D341Med (cell line): ENCODE results near the gene OTOS.

Experiments
- DNase-seq: peaks from one replicate; pipeline ENCODE4 v3.0.0; 2012; ENCODE audit warnings: low spot score

Gene OTOS

DNA sequence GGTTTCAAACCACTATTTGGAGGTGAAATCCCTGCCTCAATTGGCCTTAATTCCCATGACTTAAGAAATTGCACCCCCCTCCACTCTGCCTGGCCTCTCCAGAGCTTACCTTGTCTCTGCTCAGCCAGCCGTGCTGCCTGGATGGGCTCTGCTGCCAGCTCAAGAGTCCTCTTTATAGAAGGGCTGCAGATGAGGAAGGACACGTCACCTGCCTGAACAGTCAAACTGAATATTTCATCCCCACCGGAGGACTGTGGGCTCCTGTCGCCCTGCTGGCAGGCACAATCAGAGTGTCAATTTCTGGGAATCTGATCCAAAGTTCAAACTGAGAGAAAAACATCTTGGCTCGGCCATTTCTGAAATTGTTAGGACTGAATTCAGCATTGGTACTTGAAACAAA, at the start of gene OTOS:
TSS of gene OTOS (minus strand) at position 148 of the 400 bp plus-strand sequence. CDS start 332 bp downstream, outside the sequence.
- DNase-seq: no peak

DNA sequence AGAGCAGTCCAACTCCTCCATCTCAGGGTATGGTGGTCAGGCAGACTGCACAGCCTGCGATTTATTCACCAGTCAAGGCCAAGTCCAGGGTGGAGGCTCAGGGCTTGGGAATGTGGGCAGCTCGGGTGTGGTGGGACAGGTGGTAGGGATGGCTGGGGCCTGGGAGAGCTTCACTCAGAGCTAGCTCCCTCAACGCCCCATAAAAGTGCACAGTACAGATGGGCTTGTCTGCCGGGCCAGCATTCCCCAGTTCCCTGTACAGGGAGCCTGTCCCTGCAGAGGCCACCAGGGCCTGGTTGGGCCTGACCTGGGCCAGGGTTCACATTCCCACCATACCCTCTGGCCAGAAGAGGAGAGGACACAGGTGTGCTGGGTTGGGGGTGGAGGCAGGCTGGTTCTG, 49.2 kb upstream of the OTOS start:
- peak; percentile 4 for DNase-seq

DNA sequence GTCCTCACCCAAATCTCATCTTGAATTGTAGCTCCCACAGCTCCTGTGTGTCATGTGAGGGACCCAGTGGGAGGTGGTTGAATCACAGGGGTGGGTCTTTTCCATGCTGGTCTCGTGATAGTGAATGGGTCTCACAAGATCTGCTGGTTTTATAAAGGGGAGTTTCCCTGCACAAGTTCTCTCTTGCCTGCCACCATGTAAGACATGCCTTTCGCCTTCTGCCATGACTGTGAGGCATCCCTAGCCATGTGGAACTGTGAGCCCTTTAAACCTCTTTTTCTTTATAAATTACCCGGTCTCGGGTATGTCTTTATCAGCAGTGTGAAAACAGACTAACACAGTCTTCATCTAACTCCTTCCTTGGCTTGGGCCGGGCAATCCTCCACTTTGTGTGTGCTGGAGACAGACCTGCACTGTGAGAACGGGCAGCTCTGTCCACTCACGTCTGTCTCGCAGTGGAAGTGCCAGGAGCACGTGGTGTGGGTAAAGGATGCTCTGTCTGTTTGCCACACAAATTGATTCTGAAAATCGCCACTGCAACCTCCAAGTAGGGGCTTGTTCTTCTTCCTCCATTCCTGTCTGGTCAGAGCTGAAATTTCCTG, 47.6 kb upstream of the OTOS start:
- DNase-seq: no peak

DNA sequence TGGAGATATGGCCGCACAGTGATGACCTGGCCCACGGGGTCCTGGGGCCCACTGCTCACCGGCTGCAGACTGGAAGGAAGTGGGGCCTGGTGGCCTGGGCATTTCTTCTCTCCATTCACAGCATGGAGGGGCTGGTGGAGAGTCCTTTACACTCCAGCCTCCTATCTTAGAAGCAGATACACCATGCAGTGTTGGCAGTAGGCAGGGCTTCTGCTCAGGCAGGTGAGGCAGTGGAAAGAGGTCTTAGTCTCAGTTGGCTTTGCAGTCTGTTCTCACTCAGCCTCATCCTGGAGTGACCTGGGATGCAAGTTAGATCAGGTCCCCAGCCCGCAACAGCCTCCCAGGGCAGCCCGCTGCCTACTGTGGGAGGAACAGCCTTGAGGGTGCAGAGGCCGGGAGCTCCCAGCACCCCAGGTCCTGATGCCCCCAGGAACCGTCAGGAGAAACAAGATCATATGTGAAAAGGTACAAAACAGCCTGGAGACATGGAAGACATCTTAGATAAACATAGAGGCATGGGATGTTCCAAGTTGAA, 45.8 kb upstream of the OTOS start:
- DNase-seq: no peak

DNA sequence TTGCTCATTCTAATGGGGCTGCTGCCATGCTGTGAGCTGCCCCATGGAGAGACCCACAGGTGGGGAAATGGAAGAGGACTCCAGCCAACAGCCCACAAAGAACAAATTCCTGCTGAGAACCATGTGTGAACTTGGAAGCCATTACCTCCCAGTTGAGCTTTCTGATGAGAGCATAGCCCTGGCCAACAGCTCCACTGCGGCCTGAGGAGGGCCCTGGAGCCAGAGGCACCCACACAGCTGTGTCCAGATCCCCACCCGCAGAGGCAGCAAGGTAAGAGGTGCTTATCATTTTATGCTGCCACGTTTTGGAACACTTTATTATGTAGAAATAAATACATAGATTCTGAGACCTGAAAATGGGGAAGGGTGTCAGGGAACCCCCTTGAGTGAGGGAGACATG, 44.2 kb upstream of the OTOS start:
- DNase-seq: no peak

DNA sequence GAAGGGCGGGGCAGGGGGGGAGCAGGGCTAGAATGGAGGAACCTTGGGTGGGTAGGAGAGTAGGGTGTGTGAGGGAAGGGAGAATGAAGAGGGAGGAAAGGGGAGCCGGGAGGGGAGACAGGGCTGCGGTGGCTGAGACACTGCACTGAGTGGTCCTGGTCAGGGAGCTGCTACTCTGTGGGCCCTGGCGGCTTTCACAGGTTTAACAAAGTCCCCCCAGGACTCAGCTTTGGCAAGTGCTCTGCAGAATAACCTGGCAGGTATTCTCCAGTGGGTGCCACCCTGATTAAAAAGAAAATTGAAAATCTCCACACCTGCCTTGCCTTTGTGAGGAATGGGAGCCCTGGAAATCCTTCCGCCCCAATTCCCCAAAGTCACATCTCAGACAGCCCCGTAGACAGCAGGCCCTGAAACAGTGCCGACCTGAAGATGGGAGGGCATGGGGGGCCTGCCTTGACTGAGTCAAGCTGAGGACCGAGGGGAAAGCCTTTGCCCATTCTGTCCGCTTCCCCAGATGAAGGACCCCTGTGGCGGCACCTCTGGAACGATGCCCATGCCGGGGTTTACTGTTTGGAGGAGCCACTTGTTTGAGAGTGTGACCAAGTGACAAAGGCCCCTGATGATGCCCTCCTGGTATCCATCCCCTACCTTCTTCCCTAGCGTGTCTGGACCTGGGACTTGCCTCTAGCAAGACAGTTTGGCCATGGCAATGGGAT, 43.6 kb upstream of the OTOS start:
- no peak for DNase-seq

DNA sequence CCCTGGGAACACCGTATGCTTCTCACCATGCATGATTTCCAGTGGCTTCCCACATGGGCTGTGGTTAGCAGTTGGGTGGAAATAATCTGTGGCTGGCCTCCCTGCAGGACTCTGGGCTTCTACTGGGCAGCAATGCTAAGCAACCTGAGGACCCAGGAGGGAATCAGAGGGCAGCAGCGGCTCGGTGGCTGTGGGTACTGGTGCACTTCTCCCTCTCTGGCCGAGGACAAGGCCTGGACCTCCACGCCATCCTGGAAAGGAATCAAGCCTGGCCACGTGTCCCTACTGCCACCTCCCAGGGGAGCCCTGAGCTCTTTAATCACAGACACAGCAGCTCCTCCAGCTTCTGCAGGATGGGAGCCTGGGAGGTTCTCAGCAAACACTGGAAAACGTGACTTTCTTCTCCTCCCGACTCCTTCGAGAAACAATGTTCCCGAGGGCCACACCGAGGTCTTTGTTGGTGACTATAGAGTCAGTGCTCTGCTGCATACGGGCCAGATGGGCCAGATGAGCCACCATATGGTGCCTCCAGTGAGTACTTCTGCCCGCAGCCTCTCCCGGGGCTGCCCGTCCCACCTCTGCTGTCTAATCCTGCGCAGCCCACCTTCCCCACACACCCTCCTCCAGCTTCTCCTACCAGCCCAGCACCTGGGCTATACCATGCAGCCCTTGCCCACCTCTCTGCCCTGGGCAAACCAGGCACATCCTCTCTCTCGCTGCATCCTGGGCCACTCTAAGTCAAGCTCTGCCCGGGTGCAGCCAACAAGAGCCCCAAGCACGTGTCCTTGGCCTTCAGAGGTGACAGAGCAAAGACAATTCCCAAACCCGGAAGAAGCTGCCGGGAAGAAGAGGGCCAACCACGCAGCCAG, 42.8 kb upstream of the OTOS start:
- no peak for DNase-seq

DNA sequence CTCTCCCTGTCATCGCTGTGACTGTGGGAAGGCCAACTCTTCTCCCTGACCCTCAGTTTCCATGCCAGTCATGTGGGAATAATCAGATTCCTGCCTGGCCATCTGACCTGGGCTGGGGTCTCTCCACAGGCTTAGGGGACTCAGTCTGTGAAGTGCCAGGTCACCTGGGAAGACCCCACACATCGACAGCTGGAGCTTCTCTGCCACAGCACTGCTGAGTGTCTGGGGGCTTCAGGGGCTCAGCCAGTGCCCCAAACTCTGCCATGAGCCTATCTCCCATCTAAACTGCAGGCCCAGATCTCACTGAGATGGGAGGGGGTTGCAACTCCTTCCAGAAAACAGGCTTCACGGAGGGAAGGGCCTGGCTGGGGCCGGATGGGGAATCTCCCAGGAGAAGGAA, 42.0 kb upstream of the OTOS start:
- DNase-seq: no peak

DNA sequence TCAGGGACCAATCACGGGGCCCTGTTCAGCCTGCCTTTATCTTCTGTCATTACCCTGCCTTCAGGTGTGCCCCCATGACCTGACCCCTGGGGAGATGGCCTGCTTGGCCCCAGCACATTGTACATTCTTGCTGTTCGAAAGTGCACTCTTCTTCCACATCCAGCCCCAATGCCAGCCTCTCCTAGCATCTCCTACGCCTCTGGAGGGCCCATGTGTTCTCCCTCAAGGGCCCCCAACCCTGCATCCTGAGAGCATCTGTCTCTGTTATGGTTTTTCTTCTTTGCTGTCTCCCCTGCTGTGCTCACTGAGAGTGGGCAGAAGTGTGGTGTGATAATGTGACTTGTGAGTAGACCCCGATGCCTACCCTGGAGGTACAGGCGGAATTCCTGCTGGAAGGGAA, 41.5 kb upstream of the OTOS start:
- DNase-seq: no peak

DNA sequence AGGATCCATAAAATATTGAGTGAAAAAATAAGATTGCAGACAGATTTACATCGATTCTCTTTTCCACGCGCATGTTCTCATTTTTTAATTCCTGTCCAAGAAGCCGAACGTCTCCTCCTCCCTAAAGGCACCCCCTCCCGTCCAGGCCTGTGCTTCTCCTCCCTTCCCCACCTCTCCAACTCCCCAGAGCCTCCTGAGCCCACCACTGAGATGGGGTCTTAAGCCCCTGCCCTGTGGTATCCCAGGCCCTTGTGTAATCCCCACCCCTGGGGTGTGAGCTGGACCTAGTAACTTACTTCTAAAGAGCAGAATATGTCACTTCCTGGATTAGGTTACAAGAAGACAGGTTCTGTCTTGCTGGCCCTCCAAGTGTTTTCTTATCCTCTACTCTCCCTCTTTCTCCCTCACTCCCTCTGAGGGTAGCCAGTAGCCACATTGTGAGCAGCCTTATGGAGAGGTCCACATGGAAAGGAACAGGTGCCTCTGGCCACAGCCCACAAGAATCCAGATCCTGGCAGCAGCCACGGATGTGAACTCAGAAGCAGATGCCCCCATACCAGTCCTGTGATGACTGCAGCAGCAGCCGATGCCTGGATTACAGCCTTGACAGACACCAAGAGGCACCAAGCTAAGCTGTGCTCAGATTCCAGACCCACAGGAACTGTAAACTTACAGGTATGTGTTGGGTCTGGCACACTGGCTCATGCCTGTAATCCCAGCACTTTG, 39.6 kb upstream of the OTOS start:
- no peak for DNase-seq

DNA sequence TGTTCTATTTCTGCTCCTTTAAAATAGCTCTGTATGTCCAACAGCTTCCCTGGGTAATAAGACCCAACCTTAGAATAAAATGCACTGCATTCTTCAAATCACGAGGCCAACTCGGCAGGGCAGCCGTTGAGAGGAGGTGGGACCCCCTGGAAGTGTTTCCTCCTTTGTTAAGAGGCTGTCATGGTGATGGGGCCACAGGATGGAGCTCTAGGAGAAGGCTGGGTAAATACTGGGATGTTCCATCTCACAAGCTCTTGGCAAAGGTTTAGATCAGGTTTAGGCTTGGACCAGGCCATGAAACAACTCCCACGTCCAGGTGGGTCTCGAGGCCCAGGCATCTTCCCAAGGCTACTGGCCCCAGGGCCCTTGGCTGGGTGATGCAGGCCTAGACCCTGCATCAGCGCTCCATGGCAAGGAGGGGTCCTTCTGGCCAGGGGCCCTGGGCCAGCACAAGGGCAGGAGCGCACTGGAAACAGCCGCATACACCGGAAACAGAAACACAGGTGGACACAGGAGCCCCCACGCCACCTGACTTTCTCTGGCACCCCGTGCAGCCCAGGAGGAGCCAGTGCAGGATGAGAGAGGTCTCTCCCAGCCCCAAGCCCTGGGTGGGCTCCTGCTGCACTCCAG, 38.8 kb upstream of the OTOS start:
- DNase-seq: no peak

DNA sequence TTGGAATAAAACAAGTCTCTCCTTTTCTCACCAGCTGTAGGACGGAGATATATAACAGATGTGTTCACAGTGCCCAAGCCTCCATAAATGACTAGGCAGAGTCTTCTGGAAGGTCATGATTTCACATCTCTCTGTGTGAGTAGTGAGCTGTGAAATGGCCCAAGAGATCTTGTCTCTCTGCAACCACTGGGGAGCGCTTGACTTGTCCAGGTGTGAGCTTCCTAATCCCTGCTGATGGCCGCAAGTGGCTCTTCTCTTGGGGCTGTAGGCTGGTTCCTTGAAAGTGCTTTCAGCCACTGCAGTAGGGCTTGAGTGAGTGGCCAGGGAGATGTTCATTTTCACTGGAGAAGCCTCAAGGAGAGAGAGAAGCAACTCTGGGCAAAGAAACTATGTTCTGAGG, 38.1 kb upstream of the OTOS start:
- no peak for DNase-seq

DNA sequence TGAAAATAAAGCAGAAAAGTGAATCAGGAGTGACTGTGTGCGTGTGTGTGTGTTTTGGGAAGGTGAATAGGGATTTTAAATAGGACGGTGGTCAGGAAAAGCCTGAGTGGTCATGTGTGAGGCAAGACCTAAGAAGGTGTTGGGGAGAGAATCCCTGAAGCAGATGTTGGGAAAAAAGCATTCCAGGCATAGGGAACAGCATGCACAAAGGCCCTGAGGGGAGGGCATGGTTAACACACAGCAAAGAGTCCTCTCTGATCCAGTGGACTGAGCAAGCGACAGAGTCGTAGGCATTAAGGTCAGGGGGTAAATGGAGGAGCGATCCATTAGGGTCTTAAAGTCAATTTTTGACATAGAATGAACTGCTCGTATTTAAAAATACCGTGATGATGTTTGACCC, 34.0 kb upstream of the OTOS start:
- DNase-seq: no peak

DNA sequence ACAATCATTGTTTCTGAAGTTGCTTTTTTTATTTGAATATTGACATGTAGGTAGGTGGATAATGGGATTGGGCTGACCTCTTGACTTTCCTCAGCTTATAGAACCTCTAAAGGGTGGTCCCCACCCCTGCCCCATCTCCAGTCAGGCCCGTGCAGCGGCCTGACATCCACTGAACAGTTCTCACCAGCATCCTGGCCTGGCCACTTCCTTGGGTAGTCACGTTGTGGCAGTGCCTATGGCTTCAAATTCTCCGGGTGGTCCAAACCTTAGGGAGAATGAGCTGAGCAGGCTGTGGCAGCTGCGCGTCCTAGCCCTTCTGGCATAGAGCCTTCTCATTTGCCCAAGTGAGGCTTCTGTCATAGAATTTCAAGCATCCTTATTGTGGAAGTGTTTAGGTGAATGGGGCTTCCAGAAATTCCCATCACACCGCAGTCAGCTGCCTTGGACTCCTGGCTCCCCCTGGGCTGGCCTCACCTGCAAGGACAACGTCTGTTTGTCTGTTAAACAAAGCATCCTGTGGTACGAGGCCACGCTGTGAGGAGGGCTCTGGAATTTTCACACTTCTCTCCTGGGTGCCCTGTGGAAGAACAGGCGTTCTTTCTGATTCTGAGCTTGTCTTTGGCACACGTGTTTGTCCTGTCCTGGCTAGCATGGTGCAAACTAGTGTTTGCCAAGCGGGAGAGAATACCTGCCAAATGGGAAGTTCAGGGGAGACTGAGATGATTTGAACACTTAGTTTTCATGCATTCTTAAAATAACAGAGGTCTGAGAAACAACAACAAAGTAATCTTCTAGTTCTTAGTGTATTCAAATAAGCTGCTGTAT, 31.8 kb upstream of the OTOS start:
- no peak for DNase-seq

DNA sequence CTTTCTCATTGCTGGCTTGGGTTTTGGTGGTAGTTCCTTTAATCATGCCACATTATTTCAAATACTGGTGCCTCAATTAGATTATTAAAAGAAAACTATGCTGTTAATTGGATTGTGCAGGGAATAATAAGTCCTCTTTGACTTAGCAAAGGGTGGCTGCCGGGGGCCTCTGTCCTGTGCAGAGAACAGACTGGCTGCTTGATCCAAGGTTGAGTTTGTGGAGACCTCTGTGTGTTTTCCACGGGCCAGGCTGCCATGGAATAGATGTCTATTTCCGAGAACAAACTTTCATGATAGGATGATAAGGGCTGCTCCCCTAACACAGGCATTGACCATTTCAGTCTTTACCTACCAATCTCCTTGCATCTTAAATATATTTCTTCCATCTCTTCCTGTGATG, 30.4 kb upstream of the OTOS start:
- DNase-seq: no peak

DNA sequence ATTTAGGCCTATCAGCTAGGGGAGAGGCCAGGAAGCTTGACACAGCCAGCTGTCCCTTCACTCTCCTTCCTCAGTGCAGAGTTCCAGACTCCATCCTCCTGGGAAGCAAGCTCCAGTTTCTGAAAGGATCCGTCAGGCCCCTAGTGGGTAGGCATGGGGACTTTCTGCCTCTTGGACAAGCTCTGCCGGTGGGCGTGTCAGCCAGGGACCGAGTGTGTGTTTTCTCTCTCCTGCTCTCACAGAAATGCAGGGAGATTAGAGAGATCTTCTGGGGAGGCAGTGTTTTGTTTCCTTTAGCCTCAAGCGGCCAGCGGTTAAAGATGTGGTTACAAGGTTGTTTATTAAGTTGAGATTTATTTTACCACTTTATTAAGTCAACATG, 29.9 kb upstream of the OTOS start:
- no peak for DNase-seq

DNA sequence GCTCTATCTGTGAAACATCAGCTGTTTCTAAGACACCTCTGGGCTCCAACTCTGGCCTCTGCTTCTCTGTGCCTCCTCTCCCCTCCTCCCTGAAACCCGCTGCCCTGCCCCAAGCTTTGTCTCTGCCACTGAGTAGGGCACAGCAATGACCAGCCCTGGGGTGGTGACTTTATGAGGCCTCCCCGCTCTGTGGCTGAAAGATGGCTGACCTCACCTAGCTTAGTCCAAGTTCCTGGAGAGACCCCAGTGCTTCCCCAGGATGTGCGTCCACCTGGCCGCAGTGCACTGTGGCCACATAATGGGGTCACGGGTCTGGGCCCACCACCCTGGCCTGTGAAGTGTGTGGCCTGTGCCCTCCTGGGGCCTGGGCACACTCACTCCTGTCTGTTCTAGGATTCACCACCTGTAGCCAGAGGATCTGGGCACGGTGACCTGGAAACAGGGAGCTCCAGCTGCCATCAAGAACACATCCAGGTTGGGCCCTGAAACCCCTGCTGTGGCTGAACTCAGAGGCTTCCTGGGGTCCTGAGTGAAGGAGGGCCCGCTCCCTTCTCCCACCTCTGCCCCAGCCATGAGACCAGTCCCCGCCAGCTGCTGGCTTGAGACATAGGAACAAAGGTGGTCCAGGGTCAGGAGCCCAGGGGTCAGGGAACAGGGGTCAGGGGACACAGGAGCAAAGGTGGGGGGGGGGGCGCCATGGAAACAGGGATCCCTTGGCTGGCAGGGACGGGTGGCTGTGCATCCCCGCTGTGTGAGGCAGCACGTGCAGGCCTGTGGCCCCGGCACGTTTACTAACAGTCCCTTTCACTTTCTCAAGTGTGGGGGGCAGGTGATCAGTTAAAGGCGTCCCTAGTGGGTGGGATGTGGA, 29.3 kb upstream of the OTOS start:
- DNase-seq: no peak

DNA sequence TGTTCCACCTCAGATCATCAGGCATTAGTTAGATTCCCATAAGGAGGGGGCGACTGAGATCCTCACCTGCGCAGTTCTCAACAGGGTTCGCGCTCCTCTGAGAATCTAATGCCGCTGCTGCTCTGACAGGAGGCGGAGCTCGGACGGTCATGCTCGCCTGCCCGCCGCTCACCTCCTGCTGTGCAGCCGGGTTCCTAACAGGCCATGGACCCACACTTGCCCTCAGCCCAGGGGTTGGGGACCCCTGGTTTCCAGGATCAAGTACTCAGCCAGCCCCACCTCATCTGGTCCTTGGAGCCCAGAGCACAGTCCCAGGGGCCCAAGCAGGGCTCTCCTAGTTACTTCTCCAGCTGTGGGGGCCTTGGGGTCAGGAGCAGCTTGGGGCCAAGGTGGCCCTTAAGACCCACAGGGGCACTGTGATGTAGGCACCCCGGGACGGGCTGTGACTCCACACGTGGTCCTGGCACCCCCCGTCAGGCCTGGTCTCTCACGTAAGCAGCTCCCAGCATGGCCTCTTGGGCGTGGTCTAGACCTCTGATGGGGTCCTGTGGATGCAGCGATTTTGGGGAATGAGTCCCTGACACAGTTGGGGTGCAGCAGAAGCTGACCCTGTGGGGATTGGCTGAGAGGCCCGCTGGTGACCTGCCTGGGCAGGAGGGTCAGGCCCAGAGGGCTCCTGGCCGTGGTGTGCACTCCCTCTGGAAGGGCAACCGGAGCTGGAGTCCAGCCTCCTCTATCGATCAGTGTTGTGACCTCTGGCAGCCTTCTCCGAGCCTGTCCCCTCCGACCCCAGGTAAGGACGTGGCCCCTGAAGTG, 28.3 kb upstream of the OTOS start:
- no peak for DNase-seq

DNA sequence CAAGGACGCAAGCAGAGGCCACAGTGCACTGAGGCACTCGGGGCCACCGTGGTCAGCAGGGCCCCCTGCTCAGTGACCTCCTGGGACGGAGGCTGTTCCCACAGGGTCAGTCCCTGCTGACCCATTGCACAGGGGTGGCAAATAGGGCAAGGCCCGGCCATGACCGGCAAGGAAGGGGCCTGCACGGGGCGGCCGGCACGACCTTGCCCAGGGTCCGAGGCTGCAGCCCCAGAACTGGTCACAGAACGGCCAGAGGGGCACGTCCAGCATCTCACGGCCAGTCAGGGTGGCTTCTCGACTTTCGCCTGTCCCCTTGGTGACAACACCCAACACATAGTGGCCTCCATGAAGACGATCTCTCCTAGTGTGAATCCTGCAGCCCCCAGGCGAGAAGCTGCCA, 27.6 kb upstream of the OTOS start:
- DNase-seq: no peak
